A673 (cell line): ENCODE measurements around the gene H6PD.

Experiments
- EZH2 ChIP-seq: fragments of 200-600 bp; sonication (generic); IDR thresholded peaks from 2 replicates; pipeline ENCODE4 v1.6.1; 2017; ENCODE audit warnings: borderline replicate concordance, low read depth, mild to moderate bottlenecking, mixed read lengths, antibody characterized with exemption, low read length; ENCODE audit not compliant: poor library complexity, severe bottlenecking
- TF ChIP-seq, protein P1 (sequence below): fragments of 300-800, 200-600 bp; sonication (generic); conservative IDR thresholded peaks from 2 replicates; pipeline ENCODE4 v1.5.1; 2017; ENCODE audit warnings: low read depth, mild to moderate bottlenecking, antibody characterized with exemption, low read length, moderate library complexity, mixed read lengths

- TF ChIP-seq EZH2, result no peak
- TF ChIP-seq, protein P1, sequence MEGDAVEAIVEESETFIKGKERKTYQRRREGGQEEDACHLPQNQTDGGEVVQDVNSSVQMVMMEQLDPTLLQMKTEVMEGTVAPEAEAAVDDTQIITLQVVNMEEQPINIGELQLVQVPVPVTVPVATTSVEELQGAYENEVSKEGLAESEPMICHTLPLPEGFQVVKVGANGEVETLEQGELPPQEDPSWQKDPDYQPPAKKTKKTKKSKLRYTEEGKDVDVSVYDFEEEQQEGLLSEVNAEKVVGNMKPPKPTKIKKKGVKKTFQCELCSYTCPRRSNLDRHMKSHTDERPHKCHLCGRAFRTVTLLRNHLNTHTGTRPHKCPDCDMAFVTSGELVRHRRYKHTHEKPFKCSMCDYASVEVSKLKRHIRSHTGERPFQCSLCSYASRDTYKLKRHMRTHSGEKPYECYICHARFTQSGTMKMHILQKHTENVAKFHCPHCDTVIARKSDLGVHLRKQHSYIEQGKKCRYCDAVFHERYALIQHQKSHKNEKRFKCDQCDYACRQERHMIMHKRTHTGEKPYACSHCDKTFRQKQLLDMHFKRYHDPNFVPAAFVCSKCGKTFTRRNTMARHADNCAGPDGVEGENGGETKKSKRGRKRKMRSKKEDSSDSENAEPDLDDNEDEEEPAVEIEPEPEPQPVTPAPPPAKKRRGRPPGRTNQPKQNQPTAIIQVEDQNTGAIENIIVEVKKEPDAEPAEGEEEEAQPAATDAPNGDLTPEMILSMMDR, result no peak
These were observed 45.7 kb downstream of the H6PD start for GRCh38 chr1:9280015-9280860.
